Activated CD4-positive, alpha-beta T cell treated with anti-CD3 and anti-CD28 coated beads for 1 hour (primary cell): Measurements from ENCODE around the gene TRIM65.
"Not testable (repeated sequence)": the region's sequence is repeated elsewhere in the genome, so short reads cannot be mapped to it uniquely, and the experiment has no call there.

Source experiments
- DNase-seq: peaks from one replicate; pipeline ENCODE4 v3.0.0-alpha.2; 2020

Gene TRIM65

DNA sequence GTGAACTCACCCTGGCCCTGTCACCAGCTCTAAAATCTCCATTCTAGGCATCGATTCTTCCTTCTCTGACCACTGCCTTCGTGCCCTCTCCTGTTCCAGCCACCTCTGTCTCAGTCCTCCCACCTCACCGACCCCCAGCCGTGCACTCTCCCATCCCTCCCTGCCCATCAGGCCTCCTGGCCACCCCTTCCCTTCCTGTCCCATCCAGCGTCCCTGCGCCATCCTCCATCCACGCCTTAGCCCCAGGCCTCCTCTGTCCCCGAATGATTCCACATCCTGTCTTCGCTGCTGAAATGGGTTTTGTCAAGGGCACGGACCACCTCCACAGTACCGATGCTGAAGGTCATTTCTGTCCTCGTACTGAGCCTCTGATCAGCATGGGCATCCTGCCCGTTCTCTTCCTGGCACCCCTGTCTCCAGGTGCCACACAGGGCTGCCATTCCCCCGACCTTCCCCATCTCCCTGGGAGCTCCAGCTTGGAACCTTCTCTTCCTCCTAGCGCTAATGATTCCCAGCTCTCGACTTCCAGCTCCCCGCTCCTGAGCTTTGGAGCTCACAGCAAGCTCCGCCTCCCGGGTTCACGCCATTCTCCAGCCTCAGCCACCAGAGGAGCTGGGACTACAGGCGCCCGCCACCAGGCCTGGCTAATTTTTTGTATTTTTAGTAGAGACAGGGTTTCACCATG lies 2.6 kb downstream of the TRIM65 start:
- DNase-seq, result no peak

- no peak for DNase-seq
These were observed 3.3 kb downstream of the TRIM65 start for GRCh38 chr17:75893305-75894048.

GRCh38 chr17:75892556-75893224 lies 4.1 kb downstream of the TRIM65 start:
- no peak for DNase-seq

DNA sequence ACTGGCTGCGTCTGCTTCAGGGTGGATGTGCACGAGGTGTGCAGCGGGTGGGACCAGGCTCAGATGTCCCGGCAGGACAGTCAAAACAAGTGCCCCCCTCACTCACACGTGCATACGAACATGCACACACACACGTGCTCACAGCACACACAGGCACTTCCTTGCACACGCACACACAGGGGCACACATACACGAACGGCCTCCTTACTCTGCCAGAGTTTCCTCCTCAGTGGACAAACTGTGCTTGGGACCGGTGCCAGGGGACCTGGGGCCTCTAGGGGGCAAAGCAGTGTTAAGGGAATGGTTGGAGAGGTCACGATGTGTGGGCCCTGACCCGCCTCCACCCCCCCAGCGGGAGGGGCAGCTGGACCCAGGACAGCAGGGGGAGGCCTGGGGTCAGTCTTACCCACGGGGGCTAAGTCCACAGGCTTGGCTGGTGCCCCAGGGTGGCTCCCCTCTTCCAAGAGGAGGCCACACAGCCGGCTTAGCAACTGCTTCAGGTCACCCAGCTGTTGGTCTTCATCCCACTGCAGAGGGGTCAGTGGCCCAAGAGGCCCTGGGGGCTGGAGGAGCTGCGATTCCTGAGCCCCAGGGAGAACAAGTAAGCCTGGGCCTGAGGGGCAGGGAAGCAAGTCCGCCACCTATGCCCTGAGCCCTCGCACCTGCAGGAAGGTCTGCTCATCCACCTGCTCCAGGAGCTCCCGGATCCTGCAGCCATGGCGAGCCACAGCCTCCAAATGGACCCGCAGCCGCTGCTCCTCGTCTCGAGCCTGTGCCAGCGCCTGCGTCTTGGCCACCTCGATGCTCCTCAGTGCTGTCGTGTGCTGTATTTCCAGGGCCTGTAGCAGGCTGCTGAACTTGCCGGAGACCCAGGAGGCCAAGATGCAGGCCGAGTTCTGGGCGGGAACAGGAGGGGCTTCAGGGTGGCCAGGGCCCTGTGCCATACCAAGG lies 4.9 kb downstream of the TRIM65 start:
- DNase-seq, result no peak

DNA sequence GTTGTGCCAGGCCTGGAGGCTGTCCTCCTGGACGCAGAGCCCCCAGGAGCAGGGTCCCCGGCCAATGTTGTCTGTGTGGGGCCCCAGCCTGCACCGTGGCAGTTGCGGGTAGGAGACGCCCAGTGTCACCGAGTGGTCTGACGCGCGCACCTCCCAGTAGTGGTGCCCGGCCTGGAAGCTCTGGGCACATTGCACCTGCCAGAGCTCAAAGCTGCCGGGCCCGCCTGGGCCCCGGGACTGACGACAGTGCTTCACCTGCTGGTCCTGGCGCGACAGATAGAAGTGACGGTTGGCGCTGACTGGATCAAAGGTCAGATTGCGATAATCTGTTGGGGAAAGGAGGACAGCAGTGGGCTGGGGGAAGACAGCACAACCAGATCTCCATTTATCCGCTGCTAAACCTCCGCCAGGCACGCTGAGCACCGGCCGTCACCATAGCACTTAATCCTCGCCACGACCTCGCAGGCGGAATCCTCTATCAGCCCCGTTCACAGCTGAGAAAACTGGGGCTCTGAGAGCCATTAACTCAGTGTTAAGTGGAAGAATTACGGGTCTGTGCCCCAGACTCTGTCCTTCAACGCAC lies 5.6 kb downstream of the TRIM65 start:
- no peak for DNase-seq

DNA sequence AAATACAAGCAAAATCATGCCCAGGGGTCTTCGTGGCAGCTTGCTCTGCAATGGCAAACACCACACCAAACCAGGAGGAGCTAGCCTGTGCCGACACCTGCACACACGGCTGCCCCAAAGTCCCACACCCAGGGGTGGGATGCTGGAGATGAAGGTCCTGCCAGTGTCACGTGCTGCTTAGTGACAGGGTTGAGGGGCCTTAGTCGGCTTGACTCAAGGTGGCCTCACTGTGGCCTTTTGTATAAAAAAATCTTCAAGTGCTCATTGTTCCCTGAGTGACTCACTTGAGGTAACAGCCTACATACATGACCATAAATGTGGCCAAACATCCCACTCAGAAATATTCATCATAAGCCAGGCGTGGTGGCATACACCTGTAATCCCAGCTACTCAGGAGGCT lies 7.3 kb downstream of the TRIM65 start:
- no peak for DNase-seq

- DNase-seq, result no peak
These were observed 8.3 kb downstream of the TRIM65 start for GRCh38 chr17:75888484-75888883.

GRCh38 chr17:75885860-75886259 lies 10.9 kb downstream of the TRIM65 start:
- not testable (repeated sequence) for DNase-seq

GRCh38 chr17:75885431-75885830 lies 11.3 kb downstream of the TRIM65 start:
- DNase-seq, result no peak

DNA sequence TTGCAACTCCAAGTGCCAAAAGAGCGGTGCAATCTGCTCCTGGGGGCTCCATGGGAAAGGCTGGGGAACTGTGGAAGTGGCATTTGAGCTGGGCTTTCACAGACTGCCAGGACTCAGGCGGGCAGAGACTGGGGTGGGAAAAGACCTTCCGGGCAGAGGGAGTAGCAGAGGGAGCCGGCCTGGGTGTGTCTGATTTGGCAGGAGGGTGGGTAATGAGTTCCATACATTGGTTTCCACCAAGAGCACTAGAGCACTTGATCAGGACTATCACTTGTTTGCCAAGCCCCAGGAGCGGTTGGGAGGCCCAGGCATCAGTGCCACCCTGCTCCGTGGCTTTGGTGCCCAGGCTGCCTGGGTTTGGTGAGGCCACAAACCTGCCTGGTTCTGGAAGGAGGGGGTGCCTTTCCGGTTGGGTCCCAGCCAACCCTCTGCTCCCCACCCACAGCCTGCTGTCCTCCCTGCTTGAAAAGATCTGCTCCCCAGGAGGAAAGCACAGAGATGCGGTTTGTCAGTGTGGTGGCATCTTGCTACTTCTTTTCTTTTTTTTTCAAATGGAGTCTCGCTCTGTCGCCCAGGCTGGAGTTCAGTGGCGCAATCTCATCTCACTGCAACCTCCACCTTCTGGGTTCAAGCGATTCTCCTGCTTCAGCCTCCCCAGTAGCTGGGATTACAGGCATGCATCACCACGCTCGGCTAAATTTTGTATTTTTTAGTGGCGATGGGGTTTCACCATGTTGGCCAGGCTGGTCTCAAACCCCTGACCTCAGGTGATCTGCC lies 14.9 kb downstream of the TRIM65 start:
- no peak for DNase-seq

DNA sequence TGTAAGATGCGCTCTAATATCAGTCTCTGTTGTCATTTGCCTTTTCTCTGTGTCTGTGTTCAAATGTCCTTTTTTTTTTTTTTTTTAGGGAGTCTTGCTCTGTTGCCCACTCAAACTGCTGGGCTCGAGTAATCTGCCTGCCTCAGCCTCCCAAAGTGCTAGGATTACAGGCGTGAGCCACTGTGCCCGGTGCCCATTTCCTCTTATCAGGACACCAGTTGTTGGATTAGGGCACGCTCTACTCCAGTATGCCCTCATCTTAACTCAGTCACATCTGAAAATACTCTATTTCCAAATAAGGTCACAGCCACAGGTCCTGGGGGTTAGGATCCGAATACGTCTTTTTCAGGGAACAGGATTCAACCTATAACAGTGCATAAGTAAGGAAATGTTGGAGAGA lies 16.5 kb downstream of the TRIM65 start:
- DNase-seq, result no peak

- no peak for DNase-seq
These were observed 18.4 kb downstream of the TRIM65 start, which contains the start of gene TRIM47 for GRCh38 chr17:75878174-75878998. Gene TRIM47 (minus strand): TSS chr17:75878581. CDS start chr17:75878548, 33 bp downstream.

GRCh38 chr17:75877752-75878173 lies 19.0 kb downstream of the TRIM65 start:
- peak; percentile 60 for DNase-seq

DNA sequence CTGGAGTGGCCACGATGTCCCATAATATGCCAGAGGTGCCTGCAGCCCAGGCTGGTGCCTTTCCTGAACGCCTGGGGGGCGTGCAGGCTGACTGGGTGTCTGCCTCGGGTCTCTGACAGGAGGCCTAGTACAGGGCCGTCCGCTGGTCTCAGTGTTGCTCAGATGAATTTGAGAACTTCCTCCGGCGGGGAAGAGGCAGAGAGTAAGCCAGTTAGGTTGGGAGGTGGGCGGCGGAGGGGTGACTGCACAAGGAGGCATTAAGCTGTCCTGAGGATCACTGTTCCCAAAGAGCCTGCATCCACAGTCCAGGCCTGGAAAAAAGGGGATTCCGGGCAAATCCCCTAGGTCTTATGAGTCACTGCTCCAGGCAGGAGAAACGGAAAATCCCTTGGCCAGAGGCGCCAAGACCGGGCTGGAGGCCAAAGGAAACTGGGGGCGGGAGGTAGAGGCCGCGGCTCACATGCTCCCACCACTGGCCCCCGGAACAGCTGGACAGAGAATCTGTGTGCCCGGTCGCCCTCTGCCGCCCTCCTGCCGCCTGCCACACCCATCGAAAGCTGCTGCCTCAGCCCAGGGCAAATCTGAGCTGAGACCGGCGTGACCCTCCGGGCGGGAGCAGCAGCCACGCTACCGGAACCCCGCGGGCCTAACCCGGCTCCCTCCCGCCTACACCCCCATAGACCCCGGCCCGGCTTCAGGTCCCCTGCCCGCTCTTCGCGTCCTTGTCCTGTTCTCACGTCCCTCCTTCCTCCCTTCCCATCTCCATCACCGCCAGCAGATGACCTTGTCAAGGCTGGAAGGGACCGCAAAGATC lies 19.6 kb downstream of the TRIM65 start:
- DNase-seq, result no peak

- DNase-seq, result peak; percentile 65
These were observed 20.4 kb downstream of the TRIM65 start for GRCh38 chr17:75876190-75876937.

GRCh38 chr17:75875940-75876189 lies 20.9 kb downstream of the TRIM65 start:
- DNase-seq, result no peak

DNA sequence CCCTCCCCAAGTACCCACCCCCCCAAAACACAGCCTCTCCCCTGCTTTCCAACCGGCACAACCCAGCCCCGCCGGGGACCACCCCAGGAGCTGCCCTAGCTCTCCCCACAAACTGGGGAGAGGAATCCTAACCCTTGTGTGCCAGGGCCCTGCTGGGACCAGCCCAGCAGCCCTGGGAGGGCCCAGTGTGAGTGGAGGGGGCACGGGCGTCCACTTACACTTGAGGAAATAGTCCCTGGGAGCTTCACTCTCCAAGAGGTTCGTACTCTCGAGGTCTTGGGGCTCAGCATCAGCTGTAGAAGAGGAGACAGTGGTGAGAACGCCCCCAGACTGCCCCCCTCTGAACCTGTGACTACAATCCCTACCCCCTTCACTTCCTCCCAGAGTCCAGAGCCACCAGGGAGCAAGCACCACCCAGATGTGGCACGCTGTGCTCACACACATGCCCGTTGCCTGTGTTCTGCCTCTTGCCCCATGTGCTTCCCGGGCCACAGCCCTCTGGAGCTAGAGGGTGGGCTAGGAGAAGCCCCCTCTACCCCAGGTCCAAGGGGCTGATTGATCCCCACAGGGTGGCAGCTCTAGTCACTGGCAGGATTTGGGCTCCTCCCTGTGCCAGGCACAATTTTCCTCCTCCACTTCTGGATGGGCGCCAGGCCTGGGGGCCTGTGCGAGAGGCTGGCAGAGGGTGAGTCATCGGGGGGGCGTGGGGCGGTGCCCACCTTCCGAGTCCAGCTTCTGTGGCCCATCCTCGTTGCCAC lies 21.4 kb downstream of the TRIM65 start:
- no peak for DNase-seq
